GM10266 (cell line): ENCODE measurements around the gene COL19A1.

Experiments
- DNase-seq: peaks from one replicate; pipeline ENCODE4 v3.0.0; 2012; ENCODE audit errors: extremely low spot score
- TF ChIP-seq, protein P1 (sequence below): IDR thresholded peaks from 2 replicates; pipeline ENCODE4 v1.5.1; 2012; ENCODE audit warnings: mild to moderate bottlenecking, low read depth; ENCODE audit not compliant: control insufficient read depth, insufficient read depth; ENCODE audit errors: missing control alignments

COL19A1 gene

DNA sequence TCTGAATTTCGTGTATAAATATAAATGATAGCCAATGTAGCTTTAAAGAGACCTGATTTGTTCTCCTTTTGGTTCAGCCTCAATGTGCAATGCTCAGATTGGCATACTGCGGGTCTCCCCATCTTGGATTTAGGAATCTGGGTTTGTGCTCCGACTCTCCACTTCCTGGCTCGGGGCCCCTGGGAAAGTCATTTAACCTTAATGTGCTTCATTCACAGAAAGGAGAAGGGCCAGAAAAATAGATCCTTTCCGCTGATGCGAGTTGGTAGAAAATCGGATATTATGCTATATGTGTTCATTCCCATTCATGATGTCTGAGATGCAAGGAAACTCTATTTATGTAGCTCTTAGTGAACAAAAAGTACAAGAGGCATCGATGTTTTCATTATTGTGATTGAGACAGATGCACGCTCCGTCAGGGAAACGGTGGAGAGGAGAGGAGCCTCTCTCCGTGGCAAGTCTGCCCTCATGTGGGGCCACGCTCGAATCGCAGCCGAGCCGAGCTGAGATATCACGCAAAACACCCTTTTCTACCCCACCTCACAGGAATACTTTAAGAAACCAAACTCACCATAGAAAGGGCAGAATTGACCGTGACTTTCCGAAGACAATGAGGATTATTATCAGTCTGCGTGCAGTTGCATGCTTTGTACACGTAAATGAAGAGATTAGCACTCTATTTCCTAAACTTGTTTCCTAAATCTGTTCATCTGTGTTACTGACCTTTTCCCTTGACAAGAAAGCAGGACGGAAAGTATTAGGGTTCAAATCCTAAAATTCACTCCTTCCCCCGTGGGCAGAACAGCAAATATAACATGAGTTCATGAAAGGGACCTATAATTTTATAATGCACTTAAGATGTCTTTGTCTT, 300.0 kb downstream of the COL19A1 start:
- TF ChIP-seq, protein P1, sequence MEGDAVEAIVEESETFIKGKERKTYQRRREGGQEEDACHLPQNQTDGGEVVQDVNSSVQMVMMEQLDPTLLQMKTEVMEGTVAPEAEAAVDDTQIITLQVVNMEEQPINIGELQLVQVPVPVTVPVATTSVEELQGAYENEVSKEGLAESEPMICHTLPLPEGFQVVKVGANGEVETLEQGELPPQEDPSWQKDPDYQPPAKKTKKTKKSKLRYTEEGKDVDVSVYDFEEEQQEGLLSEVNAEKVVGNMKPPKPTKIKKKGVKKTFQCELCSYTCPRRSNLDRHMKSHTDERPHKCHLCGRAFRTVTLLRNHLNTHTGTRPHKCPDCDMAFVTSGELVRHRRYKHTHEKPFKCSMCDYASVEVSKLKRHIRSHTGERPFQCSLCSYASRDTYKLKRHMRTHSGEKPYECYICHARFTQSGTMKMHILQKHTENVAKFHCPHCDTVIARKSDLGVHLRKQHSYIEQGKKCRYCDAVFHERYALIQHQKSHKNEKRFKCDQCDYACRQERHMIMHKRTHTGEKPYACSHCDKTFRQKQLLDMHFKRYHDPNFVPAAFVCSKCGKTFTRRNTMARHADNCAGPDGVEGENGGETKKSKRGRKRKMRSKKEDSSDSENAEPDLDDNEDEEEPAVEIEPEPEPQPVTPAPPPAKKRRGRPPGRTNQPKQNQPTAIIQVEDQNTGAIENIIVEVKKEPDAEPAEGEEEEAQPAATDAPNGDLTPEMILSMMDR, result peak; percentile 80
- peak; percentile 33 for DNase-seq

DNA sequence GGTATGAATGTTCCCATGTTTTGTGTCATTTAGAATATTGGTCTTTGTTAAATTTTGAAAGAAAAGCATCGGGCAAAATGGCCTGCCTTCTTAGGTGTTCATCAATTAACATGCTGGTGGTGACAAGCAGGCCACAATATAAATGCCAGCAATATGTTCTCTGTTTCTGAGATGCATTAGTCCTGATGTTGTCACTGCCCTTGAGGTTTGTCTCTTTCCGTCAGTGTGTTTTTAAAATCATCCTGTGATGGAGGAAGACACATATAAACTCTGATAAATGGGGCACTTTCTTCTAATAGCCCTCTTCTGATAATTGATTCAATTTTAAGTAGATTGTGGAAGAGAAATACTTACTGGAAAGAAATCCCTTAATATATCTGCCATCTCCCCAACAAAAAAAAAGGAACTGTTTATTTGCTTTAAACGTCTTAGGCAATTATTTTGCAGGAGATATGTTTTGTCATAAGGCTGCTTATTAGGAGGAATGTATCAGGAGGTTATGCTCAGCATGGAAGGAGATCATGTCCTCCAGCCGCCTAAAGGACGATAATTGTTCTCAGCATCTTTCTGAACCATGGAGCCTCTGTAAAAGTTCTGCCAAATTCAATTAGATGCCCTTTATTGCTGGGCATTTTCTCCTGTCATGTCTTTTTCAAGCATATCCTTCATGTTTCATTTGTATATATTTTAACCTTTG, 302.5 kb downstream of the COL19A1 start:
- no peak for DNase-seq
- TF ChIP-seq, protein P1, result no peak

DNA sequence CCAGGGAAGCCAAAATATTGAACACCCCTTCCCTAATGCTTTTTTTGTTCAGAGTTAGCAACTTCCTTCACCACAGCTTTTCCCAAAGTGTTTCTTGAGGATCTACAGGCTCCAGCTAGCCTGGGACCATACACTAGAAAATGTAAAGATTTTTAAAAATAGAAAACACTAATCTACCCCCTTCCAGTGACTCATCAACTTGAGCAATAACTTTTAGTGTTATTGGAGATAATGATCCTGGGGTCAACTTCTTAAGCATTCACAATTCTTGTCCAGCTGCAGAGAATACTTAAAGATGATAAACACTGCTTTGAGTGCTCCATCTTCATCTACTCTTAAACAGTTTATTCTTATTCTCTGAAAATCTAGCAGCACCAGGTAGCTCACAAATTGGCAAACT, 304.9 kb downstream of the COL19A1 start:
- no peak for DNase-seq
- TF ChIP-seq, protein P1, result no peak

DNA sequence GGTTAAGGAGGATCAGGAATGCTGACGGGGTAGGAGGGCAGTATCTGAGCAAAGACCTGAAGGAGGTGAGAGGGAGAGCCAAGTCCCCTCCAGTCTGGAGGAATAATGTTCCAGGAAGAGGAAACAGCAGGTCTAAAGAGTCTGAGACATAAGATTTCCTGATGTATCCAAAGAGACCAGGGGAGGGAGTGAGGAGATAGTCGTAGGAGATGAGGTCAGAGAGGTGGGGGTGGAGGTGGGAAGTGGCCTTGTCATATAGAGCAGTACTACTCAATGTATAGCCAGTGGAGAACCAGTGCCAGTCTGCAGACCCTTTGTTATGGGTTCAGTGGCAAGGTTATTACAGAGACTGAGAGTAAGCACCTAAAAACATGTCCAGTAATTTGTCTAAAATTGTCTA, 305.9 kb downstream of the COL19A1 start:
- no peak for DNase-seq
- TF ChIP-seq, protein P1, result no peak

DNA sequence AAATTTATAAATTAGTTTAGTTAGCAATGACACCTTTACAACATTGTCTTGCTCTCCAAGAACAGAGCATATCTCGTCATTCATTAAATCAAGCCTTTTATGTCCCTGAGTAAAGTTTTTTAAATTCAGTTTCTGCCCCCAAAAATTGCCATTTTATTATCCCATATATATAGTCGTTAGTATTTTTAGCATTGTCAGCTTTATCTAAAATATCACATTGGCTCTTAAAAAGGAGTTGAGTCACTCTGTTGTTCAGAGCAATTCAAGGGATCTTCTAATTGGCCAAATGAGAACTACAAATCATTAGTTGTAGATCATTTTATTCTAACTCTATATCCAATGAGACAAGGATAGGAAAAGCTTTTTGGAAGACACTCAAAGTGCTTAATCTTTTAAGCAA, 309.4 kb downstream of the COL19A1 start:
- TF ChIP-seq, protein P1, result no peak
- no peak for DNase-seq

DNA sequence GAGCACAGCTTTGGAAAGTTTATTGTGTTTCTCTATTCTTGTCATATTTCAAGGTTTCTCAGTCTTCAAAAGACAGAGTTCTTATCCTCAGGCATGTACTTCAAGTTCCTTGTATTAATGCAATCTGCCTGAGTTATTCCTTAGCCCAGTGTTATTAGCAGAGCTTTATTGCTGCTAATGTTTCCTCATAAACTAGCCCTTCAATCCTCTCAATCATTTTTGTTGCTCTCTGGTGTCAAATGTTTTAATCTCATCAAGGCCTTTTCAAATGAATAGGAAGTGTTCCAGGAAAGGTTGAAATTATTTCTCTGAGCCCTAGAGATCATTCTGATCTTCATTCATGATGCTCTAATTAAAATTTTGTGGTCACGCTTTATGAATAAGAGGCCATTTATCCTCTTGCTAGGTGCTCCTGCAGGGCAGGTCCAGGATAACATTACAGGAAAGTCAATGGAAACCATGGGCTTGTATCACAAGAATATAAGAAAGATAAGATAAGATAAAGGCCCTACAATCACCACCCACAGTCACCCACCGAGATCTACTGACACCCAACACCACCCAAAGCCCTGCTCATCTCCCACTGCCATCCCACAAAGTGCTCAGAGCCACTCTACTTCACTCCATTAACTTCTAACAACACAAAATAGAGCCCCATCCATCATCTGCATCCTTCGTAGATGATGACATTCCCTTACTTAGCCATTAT, 310.6 kb downstream of the COL19A1 start:
- TF ChIP-seq, protein P1, result no peak
- DNase-seq, result no peak
